GM18867 (cell line): ENCODE results near the gene ELMOD2.
A peak's percentile ranks its signal among the peaks of the same experiment; 100 is the strongest.
"Not testable (repeated sequence)": the region's sequence is repeated elsewhere in the genome, so short reads cannot be mapped to it uniquely, and the experiment has no call there.

Experiments
- ATAC-seq: cut with Tn5 transposase; IDR thresholded peaks from one replicate; pipeline ENCODE4 v1.9.1; 2021; ENCODE audit warnings: mild to moderate bottlenecking, moderate library complexity; ENCODE audit not compliant: unreplicated experiment

The ELMOD2 gene, protein sequence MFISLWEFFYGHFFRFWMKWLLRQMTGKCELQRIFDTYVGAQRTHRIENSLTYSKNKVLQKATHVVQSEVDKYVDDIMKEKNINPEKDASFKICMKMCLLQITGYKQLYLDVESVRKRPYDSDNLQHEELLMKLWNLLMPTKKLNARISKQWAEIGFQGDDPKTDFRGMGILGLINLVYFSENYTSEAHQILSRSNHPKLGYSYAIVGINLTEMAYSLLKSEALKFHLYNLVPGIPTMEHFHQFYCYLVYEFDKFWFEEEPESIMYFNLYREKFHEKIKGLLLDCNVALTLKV

DNA sequence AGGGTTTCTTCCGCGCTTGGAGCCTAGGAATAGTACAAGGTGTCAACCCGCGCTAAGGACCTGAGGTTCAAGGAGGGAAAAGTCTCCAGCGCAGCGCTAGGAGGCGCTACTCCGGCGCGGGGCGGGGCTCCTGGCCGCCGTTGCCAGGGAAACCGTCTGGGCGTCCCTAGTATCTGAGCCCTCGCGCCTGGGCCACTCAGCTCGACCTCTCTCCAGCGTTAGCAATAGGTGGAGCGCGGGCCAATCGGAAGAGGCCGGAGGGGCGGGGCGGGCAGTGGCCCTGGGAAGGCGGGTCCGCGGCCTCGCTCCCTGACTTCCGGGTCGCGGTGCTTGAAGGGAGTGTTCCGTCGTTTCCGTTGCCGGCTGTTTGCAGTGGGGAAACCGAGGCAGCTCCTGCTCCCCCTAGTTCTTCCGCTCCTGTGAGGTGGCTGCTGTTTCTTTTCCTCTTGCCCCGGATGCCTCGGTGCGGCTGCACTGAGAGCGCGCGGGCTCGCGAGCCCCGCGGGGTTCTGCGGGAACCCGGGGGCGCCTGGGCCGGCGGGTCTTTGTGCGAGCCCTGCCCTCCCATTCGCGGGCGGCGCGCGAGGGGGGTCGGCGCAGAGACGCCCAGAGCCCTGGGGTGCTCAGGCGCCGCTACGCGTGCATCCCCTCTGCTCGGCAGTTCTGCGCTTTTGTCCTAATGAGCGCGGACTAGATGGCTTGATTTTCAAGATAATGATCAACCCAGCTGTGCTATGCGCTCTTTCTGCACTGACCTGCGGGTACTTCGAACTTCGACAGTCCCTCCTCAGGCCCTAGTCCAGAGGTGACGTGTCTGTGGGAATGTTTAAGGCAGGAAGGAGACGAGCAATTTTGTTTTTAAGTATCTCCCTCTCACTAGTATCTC, at the start of gene ELMOD2:
Gene ELMOD2, plus strand, starts transcription at position 312 of the 886 bp plus-strand sequence. CDS start 1,261 bp downstream, outside the sequence.
- peak; percentile 100 for ATAC-seq

GRCh38 chr4:140483445-140483844, 40.5 kb upstream of the ELMOD2 start:
- no peak for ATAC-seq

DNA sequence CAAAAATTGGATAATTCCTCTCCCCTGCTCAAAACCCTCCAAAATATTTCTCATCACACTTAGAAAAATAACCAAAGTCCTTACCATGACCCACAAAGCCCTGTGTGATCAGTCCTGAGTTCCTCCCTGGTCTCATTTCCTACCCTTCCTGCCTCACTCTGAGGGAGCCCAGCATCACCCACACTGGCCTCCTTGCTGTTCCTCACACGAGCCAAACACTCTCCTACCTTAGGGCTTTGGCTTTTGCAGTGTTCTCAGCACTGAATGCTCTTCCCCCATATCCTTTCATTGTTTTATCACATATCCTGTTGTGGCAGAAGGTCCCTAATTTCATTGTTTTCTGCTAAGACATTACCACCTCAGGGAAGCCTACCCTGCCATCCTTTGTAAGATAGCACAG, 38.0 kb upstream of the ELMOD2 start:
- no peak for ATAC-seq

DNA sequence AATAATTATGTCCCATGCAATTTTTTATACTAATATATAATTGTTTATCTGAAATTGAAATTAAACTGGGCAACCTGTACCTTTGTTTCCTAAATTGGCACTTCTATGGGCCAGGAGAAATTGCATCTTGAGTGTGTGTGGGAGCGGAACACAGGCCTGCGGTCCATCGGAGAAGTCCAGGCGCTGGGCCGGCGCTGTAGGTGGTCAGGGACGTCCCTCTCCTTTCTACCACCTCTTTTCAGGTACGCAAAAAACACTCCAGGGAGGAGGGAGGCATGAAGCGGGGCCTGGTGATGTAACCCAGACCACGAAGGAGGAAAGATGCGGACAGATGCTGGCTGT, 26.6 kb upstream of the ELMOD2 start:
- no peak for ATAC-seq

GRCh38 chr4:140497747-140498636, 26.0 kb upstream of the ELMOD2 start, which contains the start of gene MGAT4D:
MGAT4D (minus strand) TSS chr4:140498293; CDS start chr4:140498222, 71 bp downstream.
- ATAC-seq, result no peak

DNA sequence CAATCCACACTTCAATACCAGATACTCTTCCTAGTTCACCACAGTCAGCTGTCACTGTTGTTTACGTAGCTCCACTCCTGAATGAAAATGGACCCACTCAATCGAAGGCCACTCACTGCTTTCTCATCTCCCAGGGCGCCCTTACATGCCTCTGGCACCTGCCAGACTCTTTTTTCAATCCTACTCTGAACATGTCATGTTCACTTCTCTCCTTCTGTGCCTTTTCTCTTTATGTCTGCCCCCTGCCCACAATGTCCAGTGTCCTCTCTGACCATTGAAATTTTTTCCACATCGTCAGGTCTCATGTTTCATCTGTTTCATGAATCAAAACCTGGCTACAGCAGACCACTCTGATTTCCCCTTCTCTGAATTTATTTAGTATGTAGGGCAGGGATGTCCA, 24.6 kb upstream of the ELMOD2 start:
- ATAC-seq, result no peak

DNA sequence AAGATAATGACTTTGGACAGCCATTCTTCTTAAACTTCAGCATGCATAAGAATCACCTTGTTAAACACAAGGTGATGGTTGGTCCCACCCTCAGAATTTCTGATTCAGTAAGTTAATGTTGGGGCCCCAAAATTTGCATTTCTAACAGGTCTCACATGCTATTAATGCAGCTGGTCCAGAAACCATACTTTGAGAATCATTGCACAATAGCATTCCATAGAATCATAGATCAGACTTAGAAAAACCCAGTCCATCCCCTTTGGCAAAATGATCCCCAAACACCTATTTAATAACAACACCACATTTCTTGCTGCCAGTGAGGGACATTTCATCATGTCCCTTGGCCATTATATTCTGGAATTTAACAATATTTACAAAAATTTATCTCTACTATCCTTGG, 19.7 kb upstream of the ELMOD2 start:
- no peak for ATAC-seq

DNA sequence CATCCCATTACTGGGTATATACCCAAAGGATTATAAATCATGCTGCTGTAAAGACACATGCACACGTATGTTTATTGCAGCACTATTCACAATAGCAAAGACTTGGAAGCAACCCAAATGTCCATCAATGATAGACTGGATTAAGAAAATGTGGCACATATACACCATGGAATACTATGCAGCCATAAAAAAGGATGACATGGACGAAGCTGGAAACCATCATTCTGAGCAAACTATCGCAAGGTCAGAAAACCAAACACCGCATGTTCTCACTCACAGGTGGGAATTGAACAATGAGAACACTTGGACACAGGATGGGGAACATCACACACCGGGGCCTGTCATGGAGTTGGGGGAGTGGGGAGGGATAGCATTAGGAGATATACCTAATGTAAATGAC, 10.2 kb upstream of the ELMOD2 start:
- ATAC-seq, result not testable (repeated sequence)

DNA sequence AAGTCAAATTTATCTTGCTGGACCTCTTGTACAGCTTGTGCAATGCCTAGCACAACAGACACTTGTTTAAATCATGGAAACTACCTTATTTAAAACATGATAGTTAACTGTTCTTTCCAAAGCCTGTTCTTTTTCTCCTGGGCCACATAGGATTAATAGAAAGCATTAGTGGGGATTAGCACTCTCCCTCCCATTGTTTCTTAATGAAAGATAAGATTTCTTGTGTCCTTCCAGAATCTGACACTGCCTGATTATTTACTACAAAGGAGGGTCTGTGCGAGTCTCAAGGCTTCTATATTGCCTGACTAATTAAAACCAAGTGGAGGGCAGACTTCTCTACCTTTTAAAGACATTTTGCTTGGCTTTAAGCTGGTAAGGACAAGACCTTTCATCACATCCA, 8.5 kb upstream of the ELMOD2 start:
- ATAC-seq, result no peak

- peak; percentile 20 for ATAC-seq
These were observed 555 bp upstream of the ELMOD2 start for GRCh38 chr4:140523370-140523856.

- no peak for ATAC-seq
These were observed 5.5 kb downstream of the ELMOD2 start for GRCh38 chr4:140529434-140529833.

GRCh38 chr4:140533951-140534480, 10.0 kb downstream of the ELMOD2 start:
- no peak for ATAC-seq

DNA sequence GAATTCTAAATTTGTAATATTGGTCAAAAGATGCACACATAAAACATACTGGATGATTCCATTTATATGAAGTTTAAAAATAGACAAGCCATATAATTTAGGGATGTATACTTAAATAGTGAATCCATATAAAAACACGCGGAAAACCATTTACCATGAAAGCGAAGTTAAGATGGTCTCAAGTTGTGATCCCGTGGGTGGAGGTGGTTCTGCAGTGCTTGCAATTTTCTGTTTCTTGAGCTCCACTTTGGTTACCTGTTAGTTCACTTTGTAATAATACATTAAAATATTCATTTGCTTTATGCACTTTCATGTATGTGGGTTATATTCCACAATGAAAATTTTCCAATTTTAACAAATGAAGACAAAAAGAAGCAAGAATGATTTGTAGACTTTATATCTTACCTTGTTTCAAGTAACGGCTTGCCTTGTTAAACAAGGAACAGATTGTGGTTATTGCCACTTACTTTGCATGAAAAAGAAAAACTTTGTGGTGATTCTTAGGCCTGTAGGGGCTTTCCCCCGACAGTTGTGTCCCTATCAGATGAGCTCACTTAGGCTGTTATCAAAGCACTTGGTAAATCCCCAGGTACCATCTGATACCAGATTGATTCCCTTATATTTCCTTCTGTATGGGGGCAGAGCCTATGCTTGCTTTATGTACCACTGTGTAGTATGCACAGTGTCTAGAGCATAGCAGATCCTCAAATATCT, 32.6 kb downstream of the ELMOD2 start:
- ATAC-seq, result peak; percentile 100

GRCh38 chr4:140557831-140558435, 34.0 kb downstream of the ELMOD2 start:
- ATAC-seq, result no peak

DNA sequence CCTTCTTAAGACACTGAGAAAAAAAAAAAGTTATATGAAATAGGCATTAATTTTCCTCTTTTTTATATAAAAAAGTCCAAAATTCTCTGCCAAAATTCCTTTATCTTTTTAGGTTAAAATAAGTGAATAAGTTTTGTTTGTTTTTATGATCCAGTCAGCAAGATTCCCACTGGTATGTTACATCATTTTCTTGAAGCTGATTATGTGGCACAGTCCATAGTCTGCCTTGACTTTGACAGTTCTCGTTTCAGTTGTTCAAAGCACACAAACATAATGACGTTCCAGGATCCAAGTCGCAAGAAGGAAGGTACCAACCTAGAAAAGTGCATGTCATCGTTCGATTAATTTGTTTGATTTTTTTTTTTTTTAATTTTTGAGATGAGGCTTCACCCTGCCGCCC, 35.7 kb downstream of the ELMOD2 start:
- ATAC-seq, result no peak

GRCh38 chr4:140568507-140569306, 44.7 kb downstream of the ELMOD2 start, which contains the start of gene UCP1:
UCP1 (minus strand) TSS chr4:140568961; CDS start chr4:140568729, 232 bp downstream.
- no peak for ATAC-seq

DNA sequence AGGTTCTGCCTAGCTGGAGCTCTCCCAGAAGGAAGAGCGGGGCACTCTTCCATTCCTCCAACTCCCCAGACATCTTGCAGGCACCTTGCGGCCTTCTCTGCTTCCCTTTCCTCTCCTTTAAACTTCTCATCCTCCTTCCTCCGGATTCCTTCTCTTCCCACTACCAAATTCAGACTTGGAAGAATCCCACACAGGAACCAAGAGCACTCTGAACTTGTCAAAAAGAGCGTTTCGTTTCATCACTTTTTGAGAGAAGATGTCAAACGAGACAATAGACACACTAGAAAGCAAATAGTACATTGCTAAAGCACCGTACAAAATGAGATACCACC, 45.3 kb downstream of the ELMOD2 start:
- no peak for ATAC-seq

- no peak for ATAC-seq
These were observed 47.7 kb downstream of the ELMOD2 start for GRCh38 chr4:140571620-140572019.

- ATAC-seq, result no peak
These were observed 51.5 kb downstream of the ELMOD2 start for GRCh38 chr4:140575489-140575888.
